G401.6 (cell line): ENCODE measurements around the gene AP1M1.

Source experiments
- FAIRE-seq: peaks from 2 replicates; lab custom pipeline; 2012; peaks lifted over from hg19 to GRCh38; lab: Jason Lieb, UNC

Gene AP1M1

DNA sequence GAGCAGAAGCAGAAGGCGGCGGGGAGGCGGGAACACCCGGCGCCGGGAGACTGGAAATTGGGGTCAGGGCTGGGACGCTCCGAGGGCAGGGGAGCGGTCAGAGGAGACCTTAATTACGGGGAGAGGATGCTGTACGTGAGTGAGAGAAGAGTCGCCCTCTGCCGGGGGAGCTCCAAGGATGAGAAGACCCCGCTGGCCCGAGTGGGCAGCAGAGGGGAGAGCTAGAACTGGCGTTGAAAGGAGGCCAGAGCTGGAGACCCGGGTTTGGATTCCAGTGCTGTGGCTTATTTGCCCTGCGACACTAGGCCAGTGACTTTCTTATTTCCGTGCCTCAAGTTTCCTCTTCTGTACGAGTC lies 12.0 kb upstream of the AP1M1 start:
- no peak for FAIRE-seq

- FAIRE-seq: no peak
These were observed 9.2 kb upstream of the AP1M1 start for GRCh38 chr19:16188521-16188920.

GRCh38 chr19:16190198-16190597 lies 7.5 kb upstream of the AP1M1 start:
- no peak for FAIRE-seq

GRCh38 chr19:16190736-16191135 lies 7.0 kb upstream of the AP1M1 start:
- no peak for FAIRE-seq

DNA sequence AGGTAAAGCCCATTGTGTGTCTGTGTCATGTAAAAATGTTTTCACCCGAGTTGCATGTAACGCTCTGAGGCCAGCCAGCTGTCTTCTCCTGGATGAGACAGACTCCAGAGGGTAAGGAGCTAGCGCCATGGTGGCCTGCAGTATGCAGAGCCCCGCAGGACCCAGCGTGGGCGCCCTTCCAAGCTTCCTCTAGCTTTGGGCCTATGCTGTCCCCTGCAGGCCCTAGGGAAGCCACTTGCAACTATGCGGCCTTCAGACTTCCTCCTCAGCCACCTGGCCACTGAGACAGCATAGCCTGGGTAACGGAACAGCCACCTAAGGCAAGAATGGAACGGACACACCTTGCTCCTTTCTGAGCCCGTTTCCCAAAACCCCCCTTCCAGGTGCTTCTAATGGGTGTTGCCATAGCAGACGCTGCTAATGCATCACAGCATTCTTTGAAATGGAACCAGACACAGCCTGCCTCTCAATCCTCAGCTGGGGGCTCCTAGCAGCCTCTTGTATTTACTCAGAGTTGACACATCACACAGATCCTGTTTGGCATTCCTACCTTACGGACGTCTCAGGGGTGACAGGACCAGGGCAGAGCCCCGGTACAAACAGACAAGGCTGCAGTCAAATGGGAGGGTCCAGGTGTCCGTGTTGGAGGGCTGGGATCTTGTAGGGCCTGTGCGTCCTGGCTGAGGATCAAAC lies 6.3 kb upstream of the AP1M1 start:
- no peak for FAIRE-seq

GRCh38 chr19:16193466-16193865 lies 4.2 kb upstream of the AP1M1 start:
- no peak for FAIRE-seq

DNA sequence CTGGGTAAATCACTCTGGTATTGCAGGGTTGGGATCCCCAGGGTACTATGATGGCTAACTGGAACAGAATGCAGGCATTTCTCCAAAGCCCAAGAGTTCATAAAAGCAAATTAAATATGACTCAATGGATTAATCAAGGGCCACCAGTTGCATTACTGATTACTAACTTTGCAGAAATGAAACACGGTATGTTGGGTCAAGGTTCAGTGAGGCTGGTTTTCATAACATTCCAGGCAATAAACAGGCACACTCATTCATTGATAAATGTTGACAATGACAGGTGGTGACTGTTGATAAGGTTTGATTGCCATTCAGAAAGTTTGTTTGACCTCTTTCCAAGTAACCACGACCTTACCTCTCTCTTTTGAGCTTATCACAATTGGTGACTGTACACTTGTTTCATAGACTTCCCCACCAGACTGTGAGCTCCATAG lies 506 bp upstream of the AP1M1 start:
- no peak for FAIRE-seq

- no peak for FAIRE-seq
These were observed 600 bp downstream of the AP1M1 start for GRCh38 chr19:16198370-16198651.

- no peak for FAIRE-seq
These were observed 1.7 kb downstream of the AP1M1 start for GRCh38 chr19:16199275-16199932.

DNA sequence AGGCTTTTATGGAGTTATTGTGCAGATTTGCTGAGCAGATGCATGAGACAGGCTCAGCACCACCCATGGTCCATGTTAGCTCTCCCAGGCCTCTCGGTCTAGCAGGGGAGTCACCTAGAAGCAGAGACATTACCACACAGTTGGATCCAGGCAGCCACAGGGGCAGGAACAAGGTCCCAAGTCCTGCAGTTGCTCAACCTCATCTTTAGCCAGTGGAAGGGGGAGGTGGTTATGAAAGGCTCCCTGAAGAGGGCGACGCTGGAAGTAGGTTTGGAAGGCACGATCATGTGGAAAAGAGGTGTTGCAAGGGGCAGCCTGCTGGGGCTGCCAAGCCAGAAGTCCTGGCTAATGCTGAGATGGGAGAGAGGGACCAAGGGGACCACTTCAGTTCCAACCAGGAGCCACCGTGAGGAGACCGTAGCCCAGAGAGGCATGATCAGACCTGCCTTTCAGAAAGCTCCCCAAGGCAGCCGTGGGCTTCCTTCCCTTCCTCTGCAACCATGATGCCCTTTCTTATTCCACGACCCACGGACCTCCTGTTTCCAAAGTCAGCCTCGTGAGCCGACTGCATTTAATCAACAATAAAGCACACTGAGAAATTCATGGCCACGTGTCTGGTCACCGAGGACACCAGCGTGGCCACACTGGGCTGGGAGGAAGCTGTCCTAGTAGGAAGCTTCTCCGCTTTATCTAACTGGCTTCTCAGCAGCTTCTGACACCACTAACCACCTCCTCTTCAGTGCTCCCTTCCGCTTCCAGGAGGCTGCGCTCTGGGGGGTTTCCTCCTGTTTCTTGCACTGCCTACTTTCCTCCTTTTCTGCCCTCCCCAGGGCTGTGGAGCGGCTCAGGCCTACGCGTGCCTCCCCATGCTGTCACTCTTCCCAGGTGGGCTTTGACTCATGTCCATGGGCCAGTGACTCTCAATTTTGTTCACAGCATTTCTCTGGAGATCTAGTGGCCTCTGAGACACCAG lies 2.6 kb downstream of the AP1M1 start:
- no peak for FAIRE-seq

GRCh38 chr19:16201011-16201391 lies 3.3 kb downstream of the AP1M1 start:
- FAIRE-seq: no peak

- no peak for FAIRE-seq
These were observed 4.9 kb downstream of the AP1M1 start for GRCh38 chr19:16202320-16203255.

- FAIRE-seq: no peak
These were observed 5.7 kb downstream of the AP1M1 start for GRCh38 chr19:16203256-16204004.

DNA sequence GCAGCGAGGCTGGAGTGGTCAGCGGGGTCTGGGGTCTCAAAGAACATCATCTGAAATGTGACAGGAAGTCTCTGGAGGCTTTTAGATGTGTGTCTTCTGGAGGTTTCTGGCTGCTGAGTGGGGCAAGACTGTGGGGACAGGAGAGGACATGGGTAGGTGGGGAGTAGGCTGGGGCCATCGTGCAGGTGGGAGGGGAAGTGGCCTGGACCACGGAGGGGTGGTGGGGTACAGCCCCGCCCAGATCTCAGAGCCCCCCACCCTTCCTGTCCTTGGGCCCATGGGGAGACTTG lies 6.2 kb downstream of the AP1M1 start:
- no peak for FAIRE-seq

DNA sequence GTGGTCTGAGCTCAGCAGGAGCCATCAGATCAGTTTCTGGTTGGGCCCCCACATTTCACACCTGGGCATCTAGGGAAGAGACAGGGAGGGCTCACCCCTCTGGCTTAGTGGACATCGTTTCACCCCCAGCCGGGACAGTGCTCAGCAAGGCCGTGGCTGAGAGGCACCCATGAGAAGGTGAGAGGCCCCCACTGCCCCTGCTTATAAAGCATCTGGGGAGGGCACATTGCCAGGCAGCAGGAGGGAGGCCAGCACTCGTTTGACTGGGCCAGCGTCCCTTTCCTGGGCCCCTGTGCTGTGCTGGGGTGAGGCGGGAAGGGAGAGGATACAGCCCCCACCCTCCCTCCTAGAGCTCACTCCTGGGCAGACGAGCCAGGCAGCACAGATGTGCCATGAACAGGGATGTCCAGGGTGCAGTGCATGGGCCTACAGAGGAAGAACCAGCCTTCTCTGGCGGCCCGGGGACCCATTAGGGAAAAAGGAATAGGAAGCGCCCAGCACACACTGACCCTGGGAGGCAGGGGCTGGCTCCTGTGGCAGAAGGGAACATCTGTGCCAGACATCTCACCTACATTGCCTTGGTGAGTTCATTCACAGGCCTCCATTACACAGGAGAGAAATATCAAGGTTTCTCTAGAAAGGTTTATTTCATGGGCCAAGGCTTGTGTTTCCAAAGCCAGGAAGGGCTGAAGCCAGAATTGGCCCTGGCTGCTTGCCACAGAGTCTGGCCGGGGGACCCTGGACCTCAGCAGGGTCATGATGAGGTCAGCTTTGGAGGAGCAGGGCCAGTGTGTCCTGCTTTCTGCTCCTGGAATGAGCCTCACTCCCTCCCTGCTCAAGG lies 7.7 kb downstream of the AP1M1 start:
- no peak for FAIRE-seq

DNA sequence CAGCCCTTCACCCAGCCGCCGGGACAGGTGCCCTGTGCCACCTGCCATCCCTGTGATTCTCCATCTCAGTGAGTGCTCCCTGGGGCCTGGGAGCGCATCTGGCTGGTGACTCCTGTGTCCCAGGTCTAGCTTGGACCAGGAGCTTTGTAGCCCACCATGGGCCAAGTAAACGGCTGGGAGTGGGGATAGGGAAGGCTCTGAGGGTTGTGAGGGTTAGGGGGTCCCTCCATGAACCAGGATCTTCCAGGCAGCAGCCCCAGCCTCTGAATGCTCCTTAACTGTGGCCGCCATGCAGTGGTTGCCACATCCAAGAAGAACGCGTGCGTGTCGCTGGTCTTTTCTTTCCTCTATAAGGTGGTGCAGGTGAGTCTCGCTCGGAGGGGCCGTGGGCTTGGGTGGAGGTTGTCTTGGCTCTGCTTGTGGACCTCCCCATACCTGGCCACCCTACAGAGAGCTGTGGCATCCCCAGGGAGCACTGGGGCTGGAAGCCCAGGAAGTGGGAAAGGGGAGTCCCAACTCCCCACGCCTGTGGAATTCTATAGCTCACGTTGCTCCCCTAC lies 8.4 kb downstream of the AP1M1 start:
- no peak for FAIRE-seq

- no peak for FAIRE-seq
These were observed 8.9 kb downstream of the AP1M1 start for GRCh38 chr19:16206637-16207036.

DNA sequence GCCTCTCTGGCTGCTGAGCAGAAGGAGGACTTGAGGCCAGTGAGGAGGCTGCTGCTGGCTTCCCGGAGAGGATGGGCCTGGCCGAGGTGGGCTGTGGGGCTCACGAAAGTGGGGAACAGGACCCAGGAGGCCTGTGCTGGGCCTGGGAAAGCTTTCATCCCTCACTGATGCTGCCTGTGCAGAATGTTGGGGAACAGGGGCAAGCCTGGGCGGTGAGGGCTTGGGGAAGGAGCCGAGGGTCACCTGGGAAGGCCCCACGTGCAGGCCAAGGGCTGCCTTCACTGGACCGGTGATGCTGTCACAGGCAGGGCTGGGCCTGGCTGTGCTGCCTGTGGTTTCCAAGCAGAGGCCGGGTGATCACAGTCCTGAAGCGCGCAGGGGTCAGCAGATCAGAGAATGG lies 9.4 kb downstream of the AP1M1 start:
- no peak for FAIRE-seq

DNA sequence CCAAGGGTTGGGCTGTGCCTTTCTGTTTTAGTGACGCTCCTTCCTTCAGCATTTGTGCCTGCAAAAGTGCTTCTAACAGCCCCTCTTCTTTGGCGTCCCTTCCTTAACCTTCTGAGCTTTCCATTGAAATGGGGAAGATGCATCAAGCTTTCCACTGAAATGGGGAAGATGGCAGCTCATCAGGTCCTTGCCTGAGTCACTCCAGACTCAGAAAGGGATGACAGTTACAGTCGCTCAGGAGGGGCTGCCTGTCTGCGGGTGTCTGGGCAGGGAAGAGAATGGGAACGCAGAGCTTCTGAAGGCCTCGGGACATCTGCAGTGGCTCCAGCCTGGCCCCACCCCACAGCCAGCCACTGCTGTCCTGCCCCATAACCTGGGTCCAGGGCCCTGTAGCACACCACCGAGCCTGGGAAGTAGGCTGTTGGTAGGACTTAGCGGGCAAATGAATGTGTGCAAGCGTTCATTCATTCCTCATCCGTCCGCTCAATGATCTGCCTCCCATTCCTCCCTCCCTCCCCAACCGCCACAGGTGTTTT lies 9.8 kb downstream of the AP1M1 start:
- no peak for FAIRE-seq

GRCh38 chr19:16208064-16208759 lies 10.5 kb downstream of the AP1M1 start:
- no peak for FAIRE-seq
